Renal cortex interstitium (tissue), 11 donors: Measurements from ENCODE around the gene JAZF1. TPM values are rescaled to one million over a fixed set of nuclear protein-coding genes. Genes with fewer than 3 reads are reported as not detected.

Experiments used
- DNase-seq, 11 donors: peaks; one replicate each; pipeline ENCODE4 v3.0.0-alpha.2; 2013; ENCODE audit warnings: low read depth in 9 of 11, low spot score in 4 of 11; ENCODE audit errors: extremely low read depth in 1 of 11
- polyA plus RNA-seq, 3 donors: library from polyadenylated mRNA; unstranded; fragments of 120-200 nt; gene quantifications; one replicate each; pipeline ENCODE4 v1.2.1, GENCODE V29; 2013; ENCODE audit not compliant: insufficient read length in 3 of 3

The JAZF1 gene
- polyA plus RNA-seq, 3 donors: 11.2 to 14.4 (median 13.8) TPM

GRCh38 chr7:28200598-28200997, 20.0 kb upstream of the JAZF1 start:
- no peak for DNase-seq

DNA sequence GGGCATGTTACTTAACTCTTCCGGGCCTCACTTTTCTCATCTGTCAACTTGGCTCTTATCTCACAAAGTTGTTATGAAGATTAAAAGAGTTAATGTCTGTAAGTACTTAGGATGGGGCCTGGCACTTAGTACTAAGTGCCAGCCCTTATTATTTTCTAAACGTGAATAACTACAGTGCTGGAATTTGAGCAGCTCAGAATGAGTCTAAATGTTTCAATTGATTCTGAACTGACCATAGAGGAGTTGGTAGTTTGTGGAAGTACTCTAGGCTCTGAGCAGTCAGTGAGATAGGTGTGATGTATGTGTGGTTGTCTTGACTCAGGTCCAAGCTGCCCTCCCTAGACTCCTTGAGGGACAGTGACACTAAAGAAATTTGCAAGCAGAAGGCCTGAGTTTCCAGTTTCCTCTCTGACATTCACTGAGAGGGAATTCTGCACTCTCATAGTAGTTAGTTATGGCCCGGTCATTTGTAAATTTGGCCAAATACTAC, 18.5 kb upstream of the JAZF1 start:
- no peak for DNase-seq

GRCh38 chr7:28195910-28196620, 15.5 kb upstream of the JAZF1 start:
- no peak for DNase-seq

DNA sequence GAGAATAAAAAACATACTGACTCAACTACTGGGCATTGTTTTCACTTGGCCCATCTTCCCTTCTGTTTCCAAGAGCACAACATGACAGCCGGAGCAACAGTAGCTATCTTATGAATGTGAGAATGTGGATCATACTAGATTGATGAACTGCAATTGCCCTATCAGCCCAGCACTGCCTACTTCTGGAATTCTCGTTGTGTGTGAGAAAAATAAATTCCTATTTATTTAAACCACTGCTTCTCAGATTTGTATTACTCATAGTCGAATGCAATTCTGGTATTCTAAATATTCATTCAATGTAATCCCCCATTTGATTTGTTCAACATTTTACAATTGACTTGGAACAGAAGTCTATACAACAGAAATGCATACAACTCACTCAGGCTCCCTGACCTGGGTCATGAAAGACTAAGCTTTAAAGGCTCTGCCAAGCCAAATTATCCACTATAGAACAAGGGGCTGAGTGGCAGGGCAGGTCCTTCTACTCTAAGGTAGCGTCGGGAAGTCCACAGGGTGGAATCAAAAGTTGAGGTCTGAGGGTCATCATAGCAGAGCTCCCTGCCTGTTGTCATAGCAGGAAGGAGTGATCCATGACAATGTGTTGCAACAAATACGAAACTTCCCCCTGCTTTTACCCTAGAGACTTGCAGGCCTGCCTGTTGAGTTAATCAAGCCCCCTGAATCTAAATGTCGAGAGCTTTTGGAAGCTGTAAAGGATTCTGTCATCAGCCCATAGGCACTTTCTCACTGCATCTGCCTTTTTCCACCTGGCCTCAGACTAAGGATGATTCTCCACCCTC, 12.4 kb upstream of the JAZF1 start:
- no peak for DNase-seq

DNA sequence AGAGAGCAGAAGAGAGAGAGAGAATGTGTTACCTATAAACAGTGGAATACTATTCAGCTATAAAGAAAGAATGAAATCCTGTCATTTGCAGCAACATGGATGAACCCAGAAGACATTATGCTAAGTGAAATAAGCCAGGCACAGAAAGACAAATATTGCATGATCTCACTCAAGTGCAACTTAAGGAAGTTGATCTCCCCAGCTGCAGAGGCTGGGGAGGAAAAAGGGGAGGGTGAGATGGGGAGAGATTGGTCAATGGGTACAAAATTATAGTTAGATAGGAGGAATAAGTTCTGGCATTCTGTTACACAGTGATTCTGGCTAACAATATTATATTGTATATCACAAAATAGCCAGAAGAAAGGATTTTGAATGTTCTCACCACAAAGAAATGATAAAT, 11.2 kb upstream of the JAZF1 start:
- DNase-seq: no peak

DNA sequence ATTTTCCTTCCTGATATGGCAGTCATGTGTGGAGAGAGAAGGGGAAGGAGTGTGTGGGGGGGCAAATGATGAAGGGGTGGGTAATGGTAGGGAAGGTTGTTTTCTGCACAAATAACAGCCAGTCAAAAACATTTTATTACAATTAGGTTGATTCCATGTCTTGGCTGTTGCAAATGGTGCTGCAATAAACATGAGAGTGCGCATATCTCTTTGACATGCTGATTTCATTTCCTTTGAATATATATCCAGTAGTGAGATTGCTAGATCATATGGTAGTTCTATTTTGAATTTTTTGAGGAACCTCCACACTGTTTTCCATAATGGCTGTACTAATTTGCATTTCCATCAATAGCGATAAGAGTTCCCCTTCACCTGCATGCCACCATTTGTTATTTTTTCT, 10.6 kb upstream of the JAZF1 start:
- DNase-seq: no peak

DNA sequence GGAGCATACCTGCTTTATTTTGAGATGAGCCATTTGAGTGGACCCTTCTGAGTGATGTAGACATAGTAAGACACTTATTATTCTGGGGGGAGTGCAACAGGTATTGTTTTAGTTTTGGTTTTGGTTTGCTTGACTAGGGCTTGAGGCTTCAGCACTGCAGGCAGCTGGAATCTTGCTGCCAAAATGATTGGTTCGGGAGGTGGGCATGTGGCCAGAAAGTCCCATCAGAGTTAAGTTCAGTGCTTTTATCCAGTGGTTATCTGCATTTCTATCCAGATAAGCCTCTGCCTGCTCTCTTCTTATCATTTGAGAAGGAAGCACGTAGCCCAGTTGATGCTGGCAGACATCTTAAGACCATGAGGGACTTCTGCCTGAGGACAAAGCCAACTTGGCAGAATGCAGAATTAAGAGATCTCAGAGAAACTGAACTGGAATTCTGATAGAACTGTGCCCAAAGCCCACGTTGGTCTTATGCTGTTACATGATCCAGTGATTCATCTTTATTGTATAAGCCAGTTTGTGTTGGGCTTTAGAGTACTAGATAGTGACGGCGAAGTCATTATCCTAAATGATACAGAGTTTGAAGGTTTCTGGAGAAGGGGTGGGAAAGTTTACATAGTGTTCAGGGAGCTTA, 9.6 kb upstream of the JAZF1 start:
- DNase-seq: no peak

DNA sequence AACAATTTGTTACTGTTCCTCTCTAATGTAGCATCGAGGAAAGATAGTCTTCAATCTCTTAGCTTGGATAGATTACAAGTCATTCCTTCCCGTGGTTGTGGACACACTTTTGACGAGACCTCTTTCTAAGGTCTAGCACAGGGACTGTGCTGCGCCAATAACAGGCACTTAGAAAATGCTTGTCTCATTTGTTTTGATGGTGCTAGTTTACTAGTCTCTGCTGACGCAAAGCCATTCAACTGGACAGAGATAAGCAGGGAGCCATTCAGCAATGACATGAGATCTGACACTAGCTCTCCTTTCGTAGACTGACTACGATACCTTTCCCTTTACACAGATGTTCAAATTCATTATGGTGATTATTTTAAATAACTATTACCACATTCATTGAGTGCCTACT, 6.4 kb upstream of the JAZF1 start:
- no peak for DNase-seq

GRCh38 chr7:28183627-28184026, 3.0 kb upstream of the JAZF1 start:
- no peak for DNase-seq

DNA sequence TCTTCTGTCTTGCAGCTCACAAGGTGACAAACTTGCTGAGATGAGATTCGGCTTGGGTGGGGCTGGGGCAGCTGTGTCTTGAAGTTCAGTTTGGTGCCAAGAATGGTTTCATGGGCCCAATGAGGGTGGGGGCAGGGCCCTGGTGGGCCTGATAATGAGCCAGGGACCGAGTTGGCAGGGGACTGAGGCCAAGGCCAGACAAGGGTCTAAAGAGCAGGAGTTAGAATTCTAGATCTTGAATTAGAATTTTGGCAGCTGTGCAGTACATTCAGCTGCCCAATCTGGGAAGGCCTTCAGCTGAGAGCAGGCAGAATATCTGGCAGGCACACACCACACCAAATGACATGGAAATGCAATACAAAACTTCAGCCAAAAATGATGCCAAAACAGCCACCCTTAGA, 1.5 kb upstream of the JAZF1 start:
- DNase-seq: no peak

DNA sequence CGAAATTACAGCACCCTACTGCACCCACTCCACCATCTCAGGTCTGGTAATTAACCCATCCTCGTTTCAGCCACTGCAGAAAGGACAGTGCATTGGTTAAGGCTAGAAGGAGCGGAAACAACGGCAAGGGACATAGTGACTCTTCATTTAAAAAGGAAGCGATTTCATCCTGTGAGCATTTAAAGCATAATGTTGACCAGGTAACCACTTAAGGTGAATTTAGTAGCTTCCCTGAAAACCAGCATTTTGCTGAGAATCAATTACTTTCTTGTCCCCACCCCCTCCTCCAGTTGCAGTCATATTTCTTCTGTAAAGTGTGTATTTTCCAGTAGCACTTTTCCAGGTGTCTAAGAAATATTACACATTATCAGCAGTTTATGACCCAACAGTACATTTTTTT, 821 bp upstream of the JAZF1 start:
- DNase-seq: no peak

DNA sequence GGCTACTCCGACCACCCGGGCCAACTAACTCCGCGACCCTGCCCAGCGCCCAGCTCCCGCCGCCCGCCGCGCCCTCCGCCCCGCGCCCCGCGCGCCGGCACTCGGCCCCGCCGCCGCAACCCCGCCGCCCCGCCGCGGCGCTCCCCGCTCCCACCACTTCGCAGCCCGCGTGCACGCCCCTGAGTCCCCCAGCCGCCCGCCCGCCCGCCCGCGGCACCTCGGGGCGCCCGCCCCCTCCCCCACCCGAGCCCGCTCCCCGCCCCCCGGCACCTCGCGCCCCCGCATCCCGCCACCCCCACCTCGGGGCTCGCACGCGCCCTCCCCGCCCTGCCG, 598 bp downstream of the JAZF1 start:
- no peak for DNase-seq

DNA sequence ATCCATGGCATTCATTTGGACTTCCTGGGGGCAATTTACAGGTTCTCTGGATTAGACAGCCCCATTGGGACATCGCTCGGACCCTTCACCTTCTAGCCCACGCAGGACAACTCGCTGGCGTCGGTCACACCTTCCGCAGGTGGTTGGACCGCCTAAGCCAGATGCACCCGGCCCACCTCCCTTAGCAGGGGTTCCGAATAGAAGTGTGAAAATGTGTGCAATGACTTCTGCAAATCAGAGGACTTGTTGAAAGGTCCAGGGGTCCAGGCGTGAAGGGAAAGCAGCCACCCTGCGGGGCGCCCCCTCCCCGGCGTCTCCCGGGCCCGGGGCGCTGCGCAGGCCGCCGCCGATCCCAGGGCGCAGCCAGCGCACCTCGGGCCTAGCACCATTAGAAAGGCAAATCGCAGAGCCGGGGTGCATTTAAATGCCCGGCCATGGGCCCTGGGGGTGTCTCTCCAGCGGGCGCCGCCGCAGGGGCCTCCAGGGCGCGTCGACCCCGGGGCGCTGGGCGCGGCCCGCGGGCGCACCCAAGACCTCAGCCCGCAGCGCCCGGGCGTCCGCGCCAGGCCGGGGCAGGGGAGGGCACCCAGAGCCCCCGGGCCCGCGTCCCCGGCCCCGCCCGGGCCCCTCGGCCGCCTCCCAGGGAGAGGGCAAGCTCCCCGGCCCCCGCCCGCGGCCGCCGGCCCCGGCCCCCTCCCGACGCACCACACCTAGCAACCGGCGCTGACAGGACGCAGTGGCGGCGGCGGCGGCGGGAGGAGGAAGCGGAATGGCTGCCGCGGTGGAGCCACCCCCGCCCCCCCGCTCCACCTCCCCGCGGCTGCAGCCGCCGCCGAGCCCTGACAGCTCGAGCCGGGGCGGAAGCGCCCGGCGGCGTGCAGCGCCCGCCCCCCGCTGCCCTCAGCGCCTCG, 1.2 kb downstream of the JAZF1 start:
- peak in 2 of 11 donors; percentile 32 to 37 for DNase-seq

- DNase-seq: no peak
These were observed 2.0 kb downstream of the JAZF1 start for GRCh38 chr7:28178599-28178998.

DNA sequence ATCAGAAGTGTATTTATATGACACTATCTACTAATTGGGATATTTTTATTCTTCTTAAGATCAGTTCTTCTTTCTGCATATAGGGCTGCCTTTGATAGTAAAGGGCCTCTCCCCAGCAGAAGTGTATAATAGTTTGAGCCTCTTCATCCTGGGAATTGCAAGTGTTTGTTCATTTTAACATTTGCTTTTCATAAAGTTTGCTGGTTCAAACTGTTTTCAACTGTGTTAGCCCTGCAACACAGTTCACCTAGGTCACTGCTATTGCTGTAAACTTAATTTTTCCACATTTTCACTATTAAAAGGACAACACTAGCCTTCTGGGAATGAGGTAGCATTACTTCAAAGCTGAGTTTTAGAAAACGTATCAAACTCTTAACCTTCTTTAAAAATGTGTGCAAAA, 2.8 kb downstream of the JAZF1 start:
- no peak for DNase-seq

- no peak for DNase-seq
These were observed 4.0 kb downstream of the JAZF1 start for GRCh38 chr7:28176645-28177044.

DNA sequence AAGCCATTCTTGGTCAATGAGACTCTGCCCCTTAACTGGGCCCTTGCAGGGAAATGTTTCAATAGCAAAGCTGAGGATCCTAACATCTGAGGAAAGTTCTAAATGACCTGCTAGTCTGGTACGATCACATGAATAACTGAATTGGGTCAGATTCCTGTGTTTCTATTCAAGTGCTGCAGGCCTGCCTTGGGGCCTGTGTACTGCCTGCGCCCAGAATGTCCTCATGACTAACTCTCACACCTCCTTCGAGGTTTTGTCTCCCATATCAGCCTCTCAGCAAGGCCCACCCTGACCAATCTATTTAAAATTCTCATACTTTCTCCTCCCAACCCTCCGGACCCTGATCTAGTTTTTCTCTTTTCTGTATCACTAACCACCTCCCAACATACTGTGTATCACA, 4.4 kb downstream of the JAZF1 start:
- DNase-seq: no peak

GRCh38 chr7:28174901-28175661, 5.5 kb downstream of the JAZF1 start:
- DNase-seq: no peak

GRCh38 chr7:28174442-28174841, 6.2 kb downstream of the JAZF1 start:
- DNase-seq: no peak
